22Rv1 (cell line): ENCODE results near the gene RASGRP2.

Experiments used
- ZFX ChIP-seq: fragments of 450-650 bp; IDR thresholded peaks from 2 replicates; pipeline ENCODE4 v1.6.1; 2017; ENCODE audit warnings: antibody characterized with exemption, borderline replicate concordance
- TF ChIP-seq, protein P1 (sequence below): fragments of 450-650 bp; IDR thresholded peaks from 2 replicates; pipeline ENCODE4 v1.5.1; 2017; ENCODE audit warnings: mild to moderate bottlenecking

DNA sequence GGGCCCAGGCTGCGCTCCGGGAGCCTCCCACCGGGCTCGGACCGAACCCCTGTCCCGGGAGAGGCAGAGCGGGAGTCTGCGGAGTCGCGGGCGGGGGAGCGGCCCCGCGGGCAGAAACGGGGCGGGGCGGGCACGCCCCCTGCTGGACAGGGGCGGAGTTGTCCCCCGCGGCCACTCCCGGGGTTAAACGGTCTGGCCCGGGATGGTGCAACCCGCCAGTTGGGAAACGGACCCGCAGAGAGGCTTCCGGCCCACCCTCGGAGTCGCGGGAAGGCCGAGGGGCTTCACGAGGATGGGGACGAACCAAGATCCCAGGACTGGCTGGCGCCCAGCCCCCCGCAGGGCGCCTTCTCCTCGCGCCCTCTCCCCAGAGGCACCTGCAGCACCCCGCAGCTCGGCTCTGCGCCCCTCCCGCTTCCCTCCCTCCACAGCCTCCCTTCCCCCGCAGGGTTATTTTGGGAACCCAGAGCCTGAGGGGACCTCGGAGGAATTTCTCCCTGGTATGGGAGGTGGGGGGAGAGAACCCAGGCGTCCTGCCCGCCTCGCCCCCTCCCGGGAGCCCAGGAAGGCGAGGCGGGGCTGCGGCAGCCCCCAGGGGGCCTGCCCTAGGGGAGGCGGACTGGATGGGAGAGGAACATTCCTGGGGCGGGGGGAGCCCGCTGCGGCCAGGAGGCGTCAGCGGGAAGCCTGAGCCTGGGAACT is 902 bp downstream of the RASGRP2 start:
- TF ChIP-seq, protein P1, sequence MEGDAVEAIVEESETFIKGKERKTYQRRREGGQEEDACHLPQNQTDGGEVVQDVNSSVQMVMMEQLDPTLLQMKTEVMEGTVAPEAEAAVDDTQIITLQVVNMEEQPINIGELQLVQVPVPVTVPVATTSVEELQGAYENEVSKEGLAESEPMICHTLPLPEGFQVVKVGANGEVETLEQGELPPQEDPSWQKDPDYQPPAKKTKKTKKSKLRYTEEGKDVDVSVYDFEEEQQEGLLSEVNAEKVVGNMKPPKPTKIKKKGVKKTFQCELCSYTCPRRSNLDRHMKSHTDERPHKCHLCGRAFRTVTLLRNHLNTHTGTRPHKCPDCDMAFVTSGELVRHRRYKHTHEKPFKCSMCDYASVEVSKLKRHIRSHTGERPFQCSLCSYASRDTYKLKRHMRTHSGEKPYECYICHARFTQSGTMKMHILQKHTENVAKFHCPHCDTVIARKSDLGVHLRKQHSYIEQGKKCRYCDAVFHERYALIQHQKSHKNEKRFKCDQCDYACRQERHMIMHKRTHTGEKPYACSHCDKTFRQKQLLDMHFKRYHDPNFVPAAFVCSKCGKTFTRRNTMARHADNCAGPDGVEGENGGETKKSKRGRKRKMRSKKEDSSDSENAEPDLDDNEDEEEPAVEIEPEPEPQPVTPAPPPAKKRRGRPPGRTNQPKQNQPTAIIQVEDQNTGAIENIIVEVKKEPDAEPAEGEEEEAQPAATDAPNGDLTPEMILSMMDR: peak; percentile 86
- no peak for TF ChIP-seq ZFX
